PC-3 (cell line): Measurements from ENCODE around the gene NHS. TPM values are rescaled to one million over a fixed set of nuclear protein-coding genes. Genes with fewer than 3 reads are reported as not detected.
A peak's percentile ranks its signal among the peaks of the same experiment; 100 is the strongest.

Experiments
- ATAC-seq: fragments of 200-7000 bp; cut with Tn5 transposase; 2 replicates; pipeline ENCODE4 v1.9.1; 2020; ENCODE audit warnings: mild to moderate bottlenecking, moderate library complexity
- BruUV-seq: library from RNA; stranded (reverse); fragments of 400-500 nt; replicated peaks from 2 replicates; lab custom pipeline; 2021; lab: Mats Ljungman, UMichigan
- CTCF ChIA-PET: fragments of 300-600 bp; sonication (Branson Sonifier 250); formaldehyde crosslinking; loops from one replicate; lab custom pipeline; 2022; ENCODE audit warnings: antibody characterized with exemption; lab: Charles Lee
- POLR2A ChIA-PET: fragments of 300-600 bp; sonication (Branson Sonifier 250); formaldehyde crosslinking; loops from one replicate; lab custom pipeline; 2022; ENCODE audit warnings: antibody characterized with exemption; ENCODE audit not compliant: unreplicated experiment; lab: Charles Lee
- DNase-seq: peaks from one replicate; pipeline ENCODE4 v3.0.0-alpha.2; 2015
- H2AFZ ChIP-seq: fragments of 300-600 bp; sonication (generic); 2 replicates; pipeline ENCODE4 v1.6.0; 2016; ENCODE audit warnings: antibody characterized with exemption, low read length
- H3F3A ChIP-seq: fragments of 300-600 bp; sonication (generic); one replicate; pipeline ENCODE4 v1.6.0; 2017; ENCODE audit warnings: antibody characterized with exemption, low read length, control low read depth, mild to moderate bottlenecking; ENCODE audit not compliant: unreplicated experiment
- H3K27ac ChIP-seq: fragments of 300-600 bp; sonication (generic); 2 replicates; pipeline ENCODE4 v1.5.1; 2016; ENCODE audit warnings: mild to moderate bottlenecking, low read length
- H3K27me3 ChIP-seq: fragments of 300-600 bp; sonication (generic); 2 replicates; pipeline ENCODE4 v1.6.1; 2016; ENCODE audit warnings: low read length, mixed read lengths
- H3K36me3 ChIP-seq: fragments of 300-600 bp; sonication (generic); 2 replicates; pipeline ENCODE4 v1.6.1; 2016; ENCODE audit warnings: low read depth, mixed run types, low read length, mixed read lengths
- H3K4me1 ChIP-seq: fragments of 300-600 bp; sonication (generic); 2 replicates; pipeline ENCODE4 v1.5.1; 2016; ENCODE audit warnings: low read length; ENCODE audit not compliant: insufficient read depth
- H3K4me2 ChIP-seq: fragments of 300-600 bp; sonication (generic); 2 replicates; pipeline ENCODE4 v1.6.0; 2016; ENCODE audit warnings: low read length
- H3K4me3 ChIP-seq: fragments of 300-600 bp; sonication (generic); 2 replicates; pipeline ENCODE4 v1.5.1; 2016; ENCODE audit warnings: mild to moderate bottlenecking, low read length, mixed read lengths
- H3K79me2 ChIP-seq: fragments of 300-600 bp; sonication (generic); 2 replicates; pipeline ENCODE4 v1.6.1; 2017; ENCODE audit warnings: low read length, mixed read lengths
- H3K9ac ChIP-seq: fragments of 300-600 bp; sonication (generic); 2 replicates; pipeline ENCODE4 v1.6.0; 2016; ENCODE audit warnings: mild to moderate bottlenecking, low read length
- H3K9me2 ChIP-seq: fragments of 300-600 bp; sonication (generic); replicated peaks from 2 replicates; pipeline ENCODE4 v1.6.1; 2016; ENCODE audit warnings: mixed run types, low read length, mixed read lengths
- H3K9me3 ChIP-seq: fragments of 300-600 bp; sonication (generic); 2 replicates; pipeline ENCODE4 v1.6.1; 2016; ENCODE audit warnings: low read length, mixed read lengths
- H4K20me1 ChIP-seq: fragments of 300-600 bp; sonication (generic); 2 replicates; pipeline ENCODE4 v1.6.1; 2016; ENCODE audit warnings: low read length, mixed read lengths
- EZH2 ChIP-seq: fragments of 300-600 bp; sonication (generic); IDR thresholded peaks from one replicate; pipeline ENCODE4 v1.6.1; 2017; ENCODE audit warnings: antibody characterized with exemption, mild to moderate bottlenecking, low read length; ENCODE audit not compliant: unreplicated experiment
- EZH2phosphoT487 ChIP-seq: fragments of 300-600 bp; sonication (generic); IDR thresholded peaks from 2 replicates; pipeline ENCODE4 v1.6.1; 2018; ENCODE audit warnings: mild to moderate bottlenecking, antibody characterized with exemption, low read length, borderline replicate concordance
- intact Hi-C: fragments of 100-400 bp; cut with micrococcal nuclease; formaldehyde crosslinking; loops from 2 replicates; pipeline ENCODE4 v1.9.0; 2023
- total RNA-seq: library from RNA; depleted of rRNA; stranded (reverse); fragments of >200 nt; gene quantifications from 2 replicates; pipeline ENCODE4 v1.2.3, GENCODE V29; 2014
- TF ChIP-seq, protein P1 (sequence below): fragments of 300-600 bp; sonication (generic); conservative IDR thresholded peaks from 2 replicates; pipeline ENCODE4 v1.5.1; 2017; ENCODE audit warnings: antibody characterized with exemption, low read depth, mild to moderate bottlenecking, low read length

The NHS gene
- total RNA-seq, 1 experiment from 2014 or later = 4.9 TPM

DNA sequence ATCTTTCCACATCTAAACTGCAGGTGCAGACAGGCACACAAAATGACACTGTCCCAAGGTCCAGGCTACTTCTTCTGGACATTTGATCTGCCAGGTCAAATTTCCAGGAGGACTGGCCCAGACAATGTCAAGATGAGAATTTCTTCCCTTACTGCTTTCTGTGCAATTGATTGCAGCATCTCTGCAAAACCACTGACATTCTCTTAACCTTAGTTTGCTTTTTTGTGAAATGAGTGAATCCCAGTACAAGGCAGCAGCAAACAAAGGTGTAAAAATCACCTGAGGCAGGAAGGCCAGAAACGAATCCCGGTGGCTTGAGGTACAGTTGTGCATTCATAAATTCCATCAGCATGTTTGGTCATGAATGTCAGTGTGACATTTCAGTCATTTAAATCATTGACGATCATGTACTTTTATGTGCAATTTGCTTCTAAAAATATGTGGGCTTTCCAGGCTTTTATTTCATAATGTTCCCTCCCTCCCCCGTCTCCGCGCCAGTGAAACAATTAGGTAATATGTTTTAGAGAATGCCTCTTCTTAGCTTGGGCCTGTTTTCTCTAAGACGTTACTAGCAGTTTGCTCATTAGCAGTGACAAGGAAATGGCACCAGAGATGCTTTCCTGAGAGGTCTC, 39.1 kb downstream of the NHS start:
- H3K79me2 ChIP-seq = peaks cover 56% of the 10 kb centered on the region
- no peak overlapping the region for H2AFZ ChIP-seq
- peaks cover 49% of the 10 kb centered on the region for H3K4me1 ChIP-seq
- no peaks in the 10 kb centered on the region for H3K9me3 ChIP-seq
- H3K9ac ChIP-seq = peak overlapping the region; percentile 83
- ATAC-seq = no peak
- DNase-seq = no peak
- peak overlapping the region; percentile 86 for H3K4me2 ChIP-seq
- no TSS peak for BruUV-seq
- peak overlapping the region; percentile 99 for H3K27ac ChIP-seq
- no peaks in the 10 kb centered on the region for H3K36me3 ChIP-seq
- intact Hi-C loops = no loop called here
- H3K4me3 ChIP-seq = peak overlapping the region; percentile 55
- CTCF ChIA-PET = no interaction called here
- no peak for TF ChIP-seq EZH2
- no peak for TF ChIP-seq EZH2phosphoT487
- TF ChIP-seq, protein P1, sequence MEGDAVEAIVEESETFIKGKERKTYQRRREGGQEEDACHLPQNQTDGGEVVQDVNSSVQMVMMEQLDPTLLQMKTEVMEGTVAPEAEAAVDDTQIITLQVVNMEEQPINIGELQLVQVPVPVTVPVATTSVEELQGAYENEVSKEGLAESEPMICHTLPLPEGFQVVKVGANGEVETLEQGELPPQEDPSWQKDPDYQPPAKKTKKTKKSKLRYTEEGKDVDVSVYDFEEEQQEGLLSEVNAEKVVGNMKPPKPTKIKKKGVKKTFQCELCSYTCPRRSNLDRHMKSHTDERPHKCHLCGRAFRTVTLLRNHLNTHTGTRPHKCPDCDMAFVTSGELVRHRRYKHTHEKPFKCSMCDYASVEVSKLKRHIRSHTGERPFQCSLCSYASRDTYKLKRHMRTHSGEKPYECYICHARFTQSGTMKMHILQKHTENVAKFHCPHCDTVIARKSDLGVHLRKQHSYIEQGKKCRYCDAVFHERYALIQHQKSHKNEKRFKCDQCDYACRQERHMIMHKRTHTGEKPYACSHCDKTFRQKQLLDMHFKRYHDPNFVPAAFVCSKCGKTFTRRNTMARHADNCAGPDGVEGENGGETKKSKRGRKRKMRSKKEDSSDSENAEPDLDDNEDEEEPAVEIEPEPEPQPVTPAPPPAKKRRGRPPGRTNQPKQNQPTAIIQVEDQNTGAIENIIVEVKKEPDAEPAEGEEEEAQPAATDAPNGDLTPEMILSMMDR = no peak
- no peaks in the 10 kb centered on the region for H3K9me2 ChIP-seq
- POLR2A ChIA-PET = interaction anchor here (0.7 kb wide), 1 partner anchor 70 kb away, joined by 3 read pairs; no protein-coding TSS in a partner anchor
- H3K27me3 ChIP-seq = no peaks in the 10 kb centered on the region
- H4K20me1 ChIP-seq = no peaks in the 10 kb centered on the region
- no peaks in the 10 kb centered on the region for H3F3A ChIP-seq

DNA sequence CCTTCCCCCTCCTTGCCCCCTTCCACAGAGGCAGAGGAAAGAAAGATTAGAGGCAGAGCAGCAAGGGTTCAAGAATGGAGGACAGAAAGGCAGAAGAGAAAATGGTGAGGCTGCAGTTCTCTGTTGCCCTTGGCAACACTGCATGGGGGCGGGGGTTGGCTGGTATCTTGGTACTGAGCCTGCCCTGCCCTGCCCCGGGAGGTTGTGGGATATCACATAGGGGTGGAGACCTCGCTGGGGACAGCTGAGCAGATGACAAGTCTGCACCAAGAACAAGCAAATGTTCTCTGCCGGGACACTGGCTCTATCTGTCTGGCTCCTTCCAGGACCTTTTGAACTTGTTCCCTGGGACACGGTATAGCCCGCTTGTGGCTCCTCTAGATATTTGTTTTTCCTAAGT, 39.8 kb downstream of the NHS start:
- TF ChIP-seq EZH2 (no peak), EZH2phosphoT487 (no peak)
- TF ChIP-seq, protein P1 = no peak
- Histone ChIP-seq H3K36me3 (no peaks in the 10 kb centered on the region), H3K27ac (no peak overlapping the region), H3K4me1 (peaks cover 49% of the 10 kb centered on the region), H3K27me3 (no peaks in the 10 kb centered on the region), H4K20me1 (no peaks in the 10 kb centered on the region), H3K4me2 (no peak overlapping the region), H3K4me3 (no peak overlapping the region), H3K79me2 (peaks cover 50% of the 10 kb centered on the region), H3K9me3 (no peaks in the 10 kb centered on the region), H3F3A (no peaks in the 10 kb centered on the region), H3K9me2 (no peaks in the 10 kb centered on the region), H2AFZ (no peak overlapping the region), H3K9ac (no peak overlapping the region; the same call in 1 of the 2 replicates)
- CTCF ChIA-PET = no interaction called here
- POLR2A ChIA-PET = no interaction called here
- DNase-seq = no peak
- no TSS peak for BruUV-seq
- no peak for ATAC-seq
- intact Hi-C loops = no loop called here

DNA sequence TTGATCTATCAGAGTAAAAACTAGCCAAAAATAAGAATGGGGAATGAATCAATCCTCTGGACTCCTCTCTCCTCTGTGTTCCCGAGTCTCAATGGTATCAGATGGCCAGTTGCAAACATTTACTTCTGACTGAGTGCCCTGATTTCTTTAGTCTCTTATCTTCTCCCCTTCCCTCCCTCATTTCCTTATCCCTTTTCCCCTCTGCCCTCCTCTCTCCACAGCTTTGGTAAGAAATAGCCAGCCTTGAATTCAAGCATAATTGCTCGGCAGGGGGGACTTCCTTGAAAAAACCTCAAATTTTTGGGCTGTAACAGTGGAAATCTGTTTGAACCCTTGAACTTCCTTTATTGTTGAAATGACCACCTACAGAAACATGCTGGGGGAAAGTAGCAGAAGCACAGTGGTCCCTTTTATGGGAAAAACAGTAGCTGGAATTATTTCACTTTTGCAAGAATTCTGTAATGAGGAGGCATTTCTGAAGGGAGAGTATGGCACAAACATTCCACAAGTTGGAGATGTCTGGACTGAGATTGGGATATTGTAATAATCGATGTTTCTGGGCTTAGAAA, 40.3 kb downstream of the NHS start:
- no peaks in the 10 kb centered on the region for H3K9me2 ChIP-seq
- CTCF ChIA-PET = no interaction called here
- H3K27ac ChIP-seq = no peak overlapping the region
- TF ChIP-seq EZH2 (no peak), EZH2phosphoT487 (no peak)
- TF ChIP-seq, protein P1 = no peak
- H4K20me1 ChIP-seq = no peaks in the 10 kb centered on the region
- peaks cover 49% of the 10 kb centered on the region for H3K4me1 ChIP-seq
- no peaks in the 10 kb centered on the region for H3K9me3 ChIP-seq
- H2AFZ ChIP-seq = no peak overlapping the region
- POLR2A ChIA-PET = no interaction called here
- no peaks in the 10 kb centered on the region for H3K27me3 ChIP-seq
- no peak overlapping the region for H3K9ac ChIP-seq
- H3K79me2 ChIP-seq = peaks cover 46% of the 10 kb centered on the region
- DNase-seq = no peak
- no peak overlapping the region for H3K4me2 ChIP-seq
- no peak for ATAC-seq
- BruUV-seq = no TSS peak
- H3K36me3 ChIP-seq = no peaks in the 10 kb centered on the region
- no peaks in the 10 kb centered on the region for H3F3A ChIP-seq
- intact Hi-C loops = no loop called here
- no peak overlapping the region for H3K4me3 ChIP-seq
